ENCODE measurements around the gene ZNF609.

Gene ZNF609

DNA sequence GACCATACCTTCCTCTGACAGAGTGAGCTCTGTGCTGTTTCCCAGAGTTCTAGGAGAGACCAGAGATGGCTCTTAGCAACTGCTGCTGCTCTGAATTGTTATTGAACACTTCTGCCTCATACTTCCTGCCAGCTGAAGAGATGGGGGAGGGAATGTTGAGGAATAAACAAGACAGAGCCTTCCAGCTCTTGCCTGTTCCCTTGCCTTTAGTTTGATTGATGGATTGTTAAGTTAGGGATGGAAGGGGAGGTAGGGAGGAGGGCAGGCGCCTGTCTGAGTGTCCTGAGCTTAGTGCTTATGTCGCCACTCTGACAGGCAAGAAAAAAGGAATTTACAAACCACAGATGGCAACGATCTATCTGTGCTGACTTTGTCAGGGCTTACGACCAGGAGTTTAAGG lies 42.8 kb downstream of the ZNF609 start:
- Histone ChIP-seq H3K9ac (ENCODE audit: low read depth, low read length) (no peak overlapping the region), H3K36me3 (ENCODE audit: insufficient read depth, low read length) (peaks cover 13% of the 10 kb centered on the region), H3K4me1 (ENCODE audit: insufficient read depth, low read length) (peaks cover 12% of the 10 kb centered on the region), H3K9me3 (ENCODE audit: control insufficient read depth, insufficient read depth, low read length) (no peaks in the 10 kb centered on the region)

DNA sequence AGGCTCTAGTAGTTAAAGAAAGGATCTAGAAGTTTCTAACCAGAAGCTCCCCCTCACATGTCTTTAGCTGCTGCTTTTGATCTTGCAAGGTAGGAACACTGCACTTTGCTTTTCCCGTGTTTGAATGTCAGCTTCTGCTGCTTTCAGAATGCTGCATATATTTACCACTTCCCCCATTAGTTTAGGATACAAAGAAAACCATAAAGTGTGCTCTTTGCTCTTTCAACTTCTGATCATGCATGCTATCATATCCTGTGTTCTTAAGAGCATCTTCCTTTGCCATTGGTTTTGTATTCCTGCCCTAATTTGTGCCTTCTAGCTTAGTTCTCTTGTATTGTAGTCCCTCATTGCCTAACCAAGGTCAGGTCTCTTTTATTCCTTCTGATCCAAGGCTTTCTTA lies 43.3 kb downstream of the ZNF609 start:
- H3K36me3 ChIP-seq (ENCODE audit: insufficient read depth, low read length), result peaks cover 11% of the 10 kb centered on the region
- H3K9ac ChIP-seq (ENCODE audit: low read depth, low read length), result no peak overlapping the region
- H3K4me1 ChIP-seq (ENCODE audit: insufficient read depth, low read length), result peaks cover 12% of the 10 kb centered on the region
- H3K9me3 ChIP-seq (ENCODE audit: control insufficient read depth, insufficient read depth, low read length), result no peaks in the 10 kb centered on the region

DNA sequence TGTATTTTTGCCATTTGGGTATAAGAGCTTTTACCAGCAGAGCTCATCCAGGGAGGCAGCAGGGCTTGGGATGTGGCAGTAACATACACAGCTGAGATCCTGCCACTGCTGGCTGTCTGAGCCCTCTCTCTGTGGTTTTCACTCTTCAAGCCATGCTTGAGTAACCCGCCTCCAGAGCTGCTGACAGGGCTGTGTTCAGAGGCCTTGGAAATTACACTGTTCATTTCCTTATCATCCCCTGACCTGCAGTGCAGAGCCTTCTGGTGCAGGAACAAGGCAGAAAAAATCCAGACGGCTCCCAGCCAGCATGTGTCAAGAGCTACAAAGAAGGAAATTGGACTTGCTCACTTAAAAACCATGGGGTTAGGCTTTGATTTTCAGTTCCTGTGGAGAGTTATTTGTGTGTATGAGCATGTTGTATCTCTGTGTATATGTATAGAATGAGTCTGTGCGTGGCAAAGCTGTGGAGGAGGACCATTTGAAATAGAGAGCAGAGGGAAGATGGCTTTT lies 47.0 kb downstream of the ZNF609 start:
- H3K36me3 ChIP-seq (ENCODE audit: insufficient read depth, low read length), result peaks cover 5% of the 10 kb centered on the region
- H3K9me3 ChIP-seq (ENCODE audit: control insufficient read depth, insufficient read depth, low read length), result no peaks in the 10 kb centered on the region
- H3K4me1 ChIP-seq (ENCODE audit: insufficient read depth, low read length), result peaks cover 12% of the 10 kb centered on the region
- H3K9ac ChIP-seq (ENCODE audit: low read depth, low read length), result no peak overlapping the region

DNA sequence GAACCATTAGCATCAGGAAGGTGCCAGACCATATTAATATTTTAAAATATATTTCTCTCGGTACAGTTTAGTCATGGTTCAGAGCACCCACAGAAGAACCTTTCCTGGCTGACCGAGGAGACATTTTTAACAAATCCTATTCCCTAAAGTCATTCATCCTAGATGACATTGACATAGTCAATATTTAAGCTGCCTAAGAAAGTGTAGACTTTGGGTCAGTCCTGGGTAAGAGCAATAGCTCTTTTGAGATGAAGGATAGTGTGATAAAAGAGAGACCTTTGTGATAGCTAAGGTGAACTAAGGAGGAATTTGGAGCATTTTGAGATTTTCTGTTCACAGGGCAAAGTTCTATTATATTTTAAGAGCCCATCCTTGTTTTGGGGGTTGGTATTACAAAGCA lies 47.5 kb downstream of the ZNF609 start:
- H3K9me3 ChIP-seq (ENCODE audit: control insufficient read depth, insufficient read depth, low read length), result no peaks in the 10 kb centered on the region
- H3K36me3 ChIP-seq (ENCODE audit: insufficient read depth, low read length), result peaks cover 5% of the 10 kb centered on the region
- peaks cover 8% of the 10 kb centered on the region for H3K4me1 ChIP-seq (ENCODE audit: insufficient read depth, low read length)
- H3K9ac ChIP-seq (ENCODE audit: low read depth, low read length), result no peak overlapping the region

DNA sequence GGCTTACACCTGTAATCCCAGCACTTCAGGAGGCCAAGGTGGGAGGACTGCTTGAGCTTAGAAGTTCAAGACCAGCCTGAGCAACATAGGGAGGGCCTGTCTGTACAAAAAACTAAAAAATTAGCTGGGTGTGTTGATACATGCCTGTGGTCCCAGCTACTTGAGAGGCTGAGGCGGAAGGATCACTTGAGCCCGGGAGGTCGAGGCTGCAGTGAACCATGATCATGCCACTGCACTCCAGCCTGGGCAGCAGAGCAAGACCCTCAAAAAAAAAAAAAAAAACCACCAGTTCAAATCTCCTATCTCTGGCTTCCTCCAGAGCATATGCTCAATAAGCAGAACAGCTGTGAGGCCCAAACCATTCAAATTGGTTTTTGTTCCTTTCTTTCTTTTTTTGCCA lies 53.4 kb downstream of the ZNF609 start:
- H3K9ac ChIP-seq (ENCODE audit: low read depth, low read length), result no peak overlapping the region
- 0 out of 2 replicates have a peak, but pooled peaks cover 2% of the 10 kb centered on the region for H3K4me1 ChIP-seq (ENCODE audit: insufficient read depth, low read length)
- no peaks in the 10 kb centered on the region for H3K36me3 ChIP-seq (ENCODE audit: insufficient read depth, low read length)
- no peaks in the 10 kb centered on the region for H3K9me3 ChIP-seq (ENCODE audit: control insufficient read depth, insufficient read depth, low read length)

DNA sequence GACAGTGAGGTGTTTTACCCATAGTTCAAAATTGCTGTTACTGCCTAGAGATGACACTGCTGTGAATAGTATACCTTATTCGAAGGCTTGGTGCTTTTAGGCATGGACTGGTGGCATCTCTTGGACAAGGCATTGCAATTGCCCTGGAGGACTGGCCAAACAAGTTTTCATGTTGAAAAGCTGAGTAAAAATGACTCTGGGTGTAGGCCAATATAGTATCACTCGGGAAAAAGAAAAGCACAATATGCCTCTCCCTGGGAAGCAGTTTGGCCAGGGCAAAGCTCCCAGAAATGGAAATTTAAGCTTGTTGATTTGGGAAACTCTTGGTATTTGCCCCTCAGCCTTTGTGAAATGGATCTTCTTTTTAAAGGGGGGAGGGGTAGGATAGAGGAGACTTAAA lies 54.8 kb downstream of the ZNF609 start:
- Histone ChIP-seq H3K36me3 (ENCODE audit: insufficient read depth, low read length) (no peaks in the 10 kb centered on the region), H3K4me1 (ENCODE audit: insufficient read depth, low read length) (peaks cover 2% of the 10 kb centered on the region; the same call in 1 of the 2 replicates), H3K9me3 (ENCODE audit: control insufficient read depth, insufficient read depth, low read length) (no peaks in the 10 kb centered on the region), H3K9ac (ENCODE audit: low read depth, low read length) (no peak overlapping the region)

DNA sequence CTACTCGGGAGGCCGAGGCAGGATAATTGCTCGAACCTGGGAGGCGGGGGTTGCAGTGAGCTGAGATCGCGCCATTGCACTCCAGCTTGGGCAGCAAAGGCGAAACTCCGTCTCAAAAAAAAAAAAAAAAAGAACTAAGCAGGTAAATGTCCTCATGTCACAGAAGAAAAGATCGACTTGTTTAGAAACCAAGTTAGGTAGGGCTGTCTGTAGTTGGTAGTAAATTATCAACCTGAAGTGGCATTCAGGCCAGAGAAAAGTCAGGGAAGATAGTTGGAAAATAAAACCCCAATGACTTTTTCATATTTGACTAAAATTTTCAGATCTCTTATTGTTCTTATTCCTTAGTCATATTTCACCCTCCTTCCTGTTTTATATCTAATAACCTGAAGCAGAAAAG lies 55.4 kb downstream of the ZNF609 start:
- no peaks in the 10 kb centered on the region for H3K9me3 ChIP-seq (ENCODE audit: control insufficient read depth, insufficient read depth, low read length)
- no peaks in the 10 kb centered on the region for H3K36me3 ChIP-seq (ENCODE audit: insufficient read depth, low read length)
- H3K9ac ChIP-seq (ENCODE audit: low read depth, low read length), result no peak overlapping the region
- H3K4me1 ChIP-seq (ENCODE audit: insufficient read depth, low read length), result peaks cover 3% of the 10 kb centered on the region; the same call in 1 of the 2 replicates

DNA sequence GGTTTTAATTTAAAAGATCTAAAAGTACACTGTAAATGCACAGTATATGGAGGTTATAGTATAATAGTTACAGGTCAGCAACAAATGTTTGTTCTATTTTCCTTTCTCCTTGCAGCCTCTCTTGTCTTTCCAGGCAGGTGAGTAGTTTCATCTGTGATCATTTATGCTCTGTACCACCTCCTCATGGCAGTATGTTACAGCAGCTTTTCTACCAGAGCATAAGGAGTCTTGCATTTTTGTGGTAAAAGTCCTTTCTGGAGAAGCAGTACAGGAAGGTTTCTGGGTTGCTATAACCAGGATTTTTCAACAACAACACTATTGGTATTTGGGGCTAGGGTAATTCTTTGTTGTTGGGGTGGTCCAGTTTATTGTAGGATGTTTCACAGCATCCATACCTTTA lies 59.5 kb downstream of the ZNF609 start:
- H3K9me3 ChIP-seq (ENCODE audit: control insufficient read depth, insufficient read depth, low read length), result no peaks in the 10 kb centered on the region
- H3K9ac ChIP-seq (ENCODE audit: low read depth, low read length), result no peak overlapping the region
- peaks cover 12% of the 10 kb centered on the region for H3K4me1 ChIP-seq (ENCODE audit: insufficient read depth, low read length)
- no peaks in the 10 kb centered on the region for H3K36me3 ChIP-seq (ENCODE audit: insufficient read depth, low read length)

DNA sequence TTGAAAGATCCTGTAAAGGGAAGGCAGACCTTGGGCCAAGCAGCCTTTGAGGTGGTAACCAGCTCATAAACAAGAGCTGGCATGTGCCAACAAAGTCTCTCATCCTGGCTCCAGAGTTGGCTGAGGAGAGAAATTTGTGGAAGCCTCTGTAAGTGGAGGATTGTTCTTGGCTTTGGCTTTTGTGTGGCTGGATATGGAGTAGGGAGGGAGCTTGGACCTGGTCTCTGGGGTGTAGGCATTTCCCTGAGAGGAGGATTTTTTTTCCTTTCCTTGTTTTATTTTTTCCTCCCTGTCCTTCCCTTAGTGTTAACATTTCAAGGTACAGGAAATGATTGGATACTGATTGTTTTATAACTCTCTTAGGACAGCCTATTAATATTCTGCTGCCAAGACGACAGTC lies 60.8 kb downstream of the ZNF609 start:
- Histone ChIP-seq H3K9me3 (ENCODE audit: control insufficient read depth, insufficient read depth, low read length) (no peaks in the 10 kb centered on the region), H3K36me3 (ENCODE audit: insufficient read depth, low read length) (no peaks in the 10 kb centered on the region), H3K9ac (ENCODE audit: low read depth, low read length) (no peak overlapping the region), H3K4me1 (ENCODE audit: insufficient read depth, low read length) (peaks cover 19% of the 10 kb centered on the region)

DNA sequence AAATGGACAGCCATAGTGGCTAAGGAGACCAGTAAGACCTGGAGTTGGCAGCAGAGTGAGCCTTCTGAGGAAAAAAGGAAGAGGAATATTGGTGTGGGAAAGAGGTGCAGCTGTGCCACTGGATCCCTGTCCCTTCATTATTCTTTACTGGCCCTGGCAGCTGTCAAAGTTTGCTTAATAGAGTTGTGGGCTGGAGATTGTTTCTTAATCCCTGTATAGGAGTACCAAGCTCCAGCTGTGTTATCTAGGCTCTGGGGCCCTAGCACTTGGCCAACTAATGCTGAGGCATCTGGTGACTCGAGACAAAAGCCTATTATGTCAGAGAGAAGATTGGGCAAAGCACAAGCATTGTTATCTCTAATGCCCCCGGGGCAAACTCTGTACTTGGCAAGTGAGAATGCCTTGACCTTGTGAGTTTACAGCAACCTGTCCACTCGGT lies 61.4 kb downstream of the ZNF609 start:
- Histone ChIP-seq H3K9ac (ENCODE audit: low read depth, low read length) (no peak overlapping the region), H3K9me3 (ENCODE audit: control insufficient read depth, insufficient read depth, low read length) (no peaks in the 10 kb centered on the region), H3K4me1 (ENCODE audit: insufficient read depth, low read length) (peaks cover 19% of the 10 kb centered on the region), H3K36me3 (ENCODE audit: insufficient read depth, low read length) (no peaks in the 10 kb centered on the region)

DNA sequence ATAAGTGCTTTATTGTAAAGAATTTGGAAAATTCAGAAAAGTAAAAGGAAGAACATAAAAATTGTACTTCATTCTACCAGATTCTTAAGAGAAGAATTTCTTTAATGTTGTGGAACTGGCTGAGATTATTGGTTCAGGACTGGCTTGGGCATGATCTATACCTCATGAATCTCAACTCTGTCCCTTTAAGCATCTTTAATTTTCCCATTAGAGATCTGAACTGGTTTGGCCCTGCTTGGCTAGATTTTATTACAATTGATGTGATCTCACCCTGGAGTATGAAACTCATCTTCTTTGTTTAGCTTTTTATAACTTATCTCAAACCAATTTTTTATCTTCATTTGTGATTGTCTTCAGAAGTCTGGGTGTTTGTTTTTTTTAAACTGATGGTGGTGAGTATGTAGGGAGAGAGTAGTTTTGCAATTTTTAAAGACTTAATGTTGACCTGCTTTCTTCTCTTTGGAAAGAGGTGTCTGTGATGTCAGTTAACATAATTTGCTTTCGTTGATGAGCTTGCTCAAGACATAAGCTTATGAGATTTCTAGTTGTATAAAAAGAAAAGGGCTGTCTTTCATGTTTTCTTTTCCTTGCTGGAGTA lies 61.9 kb downstream of the ZNF609 start:
- Histone ChIP-seq H3K4me1 (ENCODE audit: insufficient read depth, low read length) (peaks cover 25% of the 10 kb centered on the region), H3K36me3 (ENCODE audit: insufficient read depth, low read length) (no peaks in the 10 kb centered on the region), H3K9ac (ENCODE audit: low read depth, low read length) (no peak overlapping the region), H3K9me3 (ENCODE audit: control insufficient read depth, insufficient read depth, low read length) (no peaks in the 10 kb centered on the region)

DNA sequence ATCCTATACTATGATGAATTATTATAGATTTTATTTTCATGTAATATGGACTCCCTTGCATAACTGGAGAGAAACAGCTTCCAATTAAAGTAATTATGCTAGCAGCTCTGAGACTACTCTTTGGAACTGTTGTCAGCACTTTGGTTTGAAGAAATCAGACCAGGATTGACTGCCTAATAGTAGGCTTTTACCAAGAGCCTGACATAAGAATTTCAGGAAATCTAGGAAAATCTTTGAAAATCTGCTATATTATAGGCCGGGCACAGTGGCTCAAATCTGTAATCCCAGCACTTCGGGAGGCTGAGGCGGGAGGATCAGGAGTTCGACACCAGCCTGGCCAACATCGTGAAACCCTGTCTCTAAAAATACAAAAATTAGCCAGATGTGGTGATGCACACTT lies 62.9 kb downstream of the ZNF609 start:
- no peak overlapping the region for H3K9ac ChIP-seq (ENCODE audit: low read depth, low read length)
- peaks cover 27% of the 10 kb centered on the region for H3K4me1 ChIP-seq (ENCODE audit: insufficient read depth, low read length)
- no peaks in the 10 kb centered on the region for H3K36me3 ChIP-seq (ENCODE audit: insufficient read depth, low read length)
- H3K9me3 ChIP-seq (ENCODE audit: control insufficient read depth, insufficient read depth, low read length), result no peaks in the 10 kb centered on the region

DNA sequence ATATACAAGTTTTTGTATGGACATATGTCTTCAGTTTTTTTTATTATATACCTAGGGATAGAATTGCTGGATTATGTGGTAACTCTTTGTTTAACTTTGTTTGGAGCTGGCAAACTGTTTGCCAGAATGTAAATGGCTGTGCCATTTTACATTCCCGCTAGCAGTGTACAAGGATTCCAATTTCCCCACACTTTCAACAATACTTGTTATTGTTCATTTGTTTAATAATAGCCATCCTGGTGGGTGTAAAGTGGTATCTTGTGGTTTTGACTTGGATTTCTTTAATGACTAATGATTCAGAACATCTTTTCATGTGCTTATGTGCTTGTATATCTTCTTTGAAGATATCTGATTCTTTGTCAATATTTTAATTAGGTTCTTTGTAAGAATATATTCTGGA lies 64.4 kb downstream of the ZNF609 start:
- Histone ChIP-seq H3K9ac (ENCODE audit: low read depth, low read length) (no peak overlapping the region), H3K9me3 (ENCODE audit: control insufficient read depth, insufficient read depth, low read length) (no peaks in the 10 kb centered on the region), H3K4me1 (ENCODE audit: insufficient read depth, low read length) (peaks cover 27% of the 10 kb centered on the region), H3K36me3 (ENCODE audit: insufficient read depth, low read length) (no peaks in the 10 kb centered on the region)

DNA sequence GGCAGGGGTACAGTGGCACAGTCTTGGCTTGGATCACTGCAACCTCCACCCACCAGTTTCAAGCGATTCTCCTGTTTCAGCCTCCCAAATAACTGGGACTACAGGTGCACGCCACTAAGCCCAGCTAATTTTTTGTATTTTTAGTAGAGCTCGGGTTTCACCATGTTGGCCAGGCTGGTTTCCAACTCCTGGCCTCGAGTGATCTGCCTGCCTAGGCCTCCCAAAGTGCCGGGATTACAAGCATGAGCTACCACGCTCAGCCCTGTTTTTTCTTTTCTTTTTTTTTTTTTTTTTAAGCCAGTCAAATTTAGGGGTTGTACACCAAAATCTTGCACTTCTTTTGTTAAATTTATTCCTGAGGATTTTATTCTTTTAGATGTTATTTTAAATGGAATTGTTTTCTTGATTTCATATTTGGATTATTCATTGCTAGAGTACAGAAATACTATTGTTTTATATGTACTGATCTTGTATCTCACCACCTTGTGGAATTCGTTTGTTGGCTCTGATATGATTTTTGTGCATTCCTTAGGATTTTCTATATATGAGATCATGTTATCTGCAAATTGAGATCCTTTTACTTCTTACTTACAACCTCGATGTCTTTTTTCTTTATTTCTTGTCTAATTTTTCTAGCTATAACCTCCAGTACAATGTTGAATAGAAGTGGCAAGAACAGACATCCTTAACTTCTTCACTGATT lies 65.6 kb downstream of the ZNF609 start:
- Histone ChIP-seq H3K9me3 (ENCODE audit: control insufficient read depth, insufficient read depth, low read length) (no peaks in the 10 kb centered on the region), H3K9ac (ENCODE audit: low read depth, low read length) (no peak overlapping the region), H3K4me1 (ENCODE audit: insufficient read depth, low read length) (peaks cover 25% of the 10 kb centered on the region), H3K36me3 (ENCODE audit: insufficient read depth, low read length) (no peaks in the 10 kb centered on the region)

DNA sequence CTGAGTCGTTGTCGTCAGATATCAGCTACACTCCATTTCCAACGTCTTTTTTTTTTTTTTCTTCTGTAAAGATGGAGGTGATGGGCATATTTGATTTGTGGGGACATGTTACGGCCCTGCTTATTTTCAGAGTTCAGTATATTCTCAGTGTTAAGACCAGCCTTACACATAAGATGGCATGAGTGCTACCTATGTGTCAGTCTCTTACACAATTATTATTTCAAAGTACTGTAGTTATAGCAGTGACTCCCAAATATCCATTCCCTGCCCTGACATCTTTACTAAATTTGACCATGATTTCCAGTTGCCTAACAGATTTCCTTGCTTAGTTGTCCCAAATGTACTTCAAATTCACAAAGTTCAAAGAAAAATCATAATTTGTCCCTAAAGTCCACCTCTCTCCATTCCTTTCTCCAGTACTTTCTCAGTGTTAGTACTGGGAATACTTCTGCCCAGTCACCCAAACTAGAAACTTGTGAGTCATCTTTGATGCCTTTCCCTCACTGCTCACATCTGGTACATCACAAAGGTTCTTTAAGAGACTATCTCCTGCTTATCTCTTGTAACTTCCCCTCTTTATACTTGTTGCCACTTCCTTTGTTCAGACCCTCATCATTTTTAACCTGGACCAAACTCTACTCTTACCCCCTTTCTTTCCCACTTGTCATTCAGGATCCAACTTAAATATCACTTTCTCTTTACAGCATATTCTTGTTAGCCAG lies 67.0 kb downstream of the ZNF609 start:
- no peak overlapping the region for H3K9ac ChIP-seq (ENCODE audit: low read depth, low read length)
- H3K36me3 ChIP-seq (ENCODE audit: insufficient read depth, low read length), result no peaks in the 10 kb centered on the region
- H3K4me1 ChIP-seq (ENCODE audit: insufficient read depth, low read length), result peaks cover 15% of the 10 kb centered on the region; the same call in 1 of the 2 replicates
- H3K9me3 ChIP-seq (ENCODE audit: control insufficient read depth, insufficient read depth, low read length), result no peaks in the 10 kb centered on the region

Data from ES-I3 (cell line).